Measurements from ENCODE around the gene RET.

GRCh38 chr10:43084812-43085211, 7.9 kb downstream of the RET start:
- TF ChIP-seq CTCF (IDR thresholded peaks at IDR 0.05; ENCODE audit: low read depth, low read length) (no peak), EZH2phosphoT487 (IDR thresholded peaks at IDR 0.05; ENCODE audit: low read depth) (no peak)

Data from OCI-LY3 (cell line).